CD4-positive, alpha-beta T cell treated with Interleukin-15 for 1 hour (primary cell): ENCODE results near the gene TDRKH.

Source experiments
- DNase-seq: peaks from one replicate; pipeline ENCODE4 v3.0.0-alpha.2; 2020

Gene TDRKH

DNA sequence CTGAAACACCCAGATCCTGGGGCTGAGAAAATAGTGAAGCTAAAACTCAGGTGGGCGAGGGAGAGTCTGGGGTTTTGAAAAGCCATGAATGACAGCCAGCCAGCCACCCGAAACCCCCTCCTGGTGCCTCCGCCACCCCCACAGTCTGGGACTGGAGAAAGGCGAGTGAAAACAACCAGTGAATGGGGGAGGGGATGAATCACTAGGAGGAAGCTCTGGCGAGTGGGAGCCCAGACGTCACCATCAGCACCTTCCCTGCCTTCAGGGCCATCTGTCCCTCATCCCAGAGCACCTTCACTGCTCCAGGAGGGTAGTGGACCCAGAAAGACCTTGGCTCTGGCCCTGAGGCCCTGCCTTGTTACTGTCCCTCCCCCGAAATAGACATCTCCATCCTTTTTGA is 32.1 kb upstream of the TDRKH start:
- DNase-seq, result no peak

GRCh38 chr1:151820940-151821339 is 30.6 kb upstream of the TDRKH start:
- no peak for DNase-seq

DNA sequence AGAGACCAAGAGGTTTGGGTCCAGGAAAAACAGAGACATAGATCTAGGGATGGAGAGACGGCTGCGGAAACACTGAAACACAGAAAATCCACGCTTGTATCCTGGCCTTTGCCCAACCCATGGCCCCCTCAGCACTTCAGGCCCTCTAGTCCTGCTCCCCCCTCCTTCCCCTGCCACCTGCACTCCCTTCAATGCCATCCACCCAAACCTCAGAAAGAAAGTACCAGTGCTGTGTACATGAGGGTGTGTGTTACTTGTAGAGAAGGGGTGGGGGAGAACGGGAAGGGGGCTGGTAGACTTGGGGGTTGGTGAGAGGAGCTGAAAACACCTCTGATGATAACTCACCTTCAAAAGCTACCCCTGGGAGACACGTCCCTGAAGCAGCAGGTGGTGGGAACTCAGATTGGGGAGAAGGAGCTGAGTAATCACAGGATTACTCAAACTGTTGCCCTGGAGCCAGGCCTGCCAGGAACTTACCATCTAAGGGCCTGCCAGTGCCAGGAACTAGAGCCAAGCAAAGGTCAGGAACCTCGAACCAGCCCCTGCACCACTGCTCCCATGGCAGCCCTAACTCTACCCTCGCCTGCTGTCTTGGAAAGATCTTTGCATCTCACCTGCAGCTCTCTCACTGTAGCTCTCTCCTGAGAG is 29.8 kb upstream of the TDRKH start:
- DNase-seq, result no peak

GRCh38 chr1:151819227-151819835 is 29.0 kb upstream of the TDRKH start:
- no peak for DNase-seq

DNA sequence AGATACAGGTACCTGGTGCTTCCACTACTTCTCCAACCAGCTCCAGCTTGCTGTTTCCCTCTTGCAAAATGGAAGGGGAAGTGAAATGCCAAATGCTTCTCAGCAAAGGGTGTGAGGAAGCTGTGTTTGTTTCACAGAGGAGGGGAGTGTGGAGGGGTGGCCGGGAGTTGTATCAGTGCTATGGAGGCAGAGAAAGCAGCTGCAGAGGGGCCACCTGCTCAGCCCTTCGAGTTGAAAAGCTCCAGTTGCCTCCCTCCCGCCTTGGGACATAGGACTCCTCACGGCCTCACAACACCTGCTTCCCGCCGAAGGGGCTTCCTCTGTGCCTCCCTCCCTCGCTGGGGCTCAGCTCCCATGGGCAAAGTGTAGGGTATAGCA is 27.0 kb upstream of the TDRKH start:
- DNase-seq, result no peak

DNA sequence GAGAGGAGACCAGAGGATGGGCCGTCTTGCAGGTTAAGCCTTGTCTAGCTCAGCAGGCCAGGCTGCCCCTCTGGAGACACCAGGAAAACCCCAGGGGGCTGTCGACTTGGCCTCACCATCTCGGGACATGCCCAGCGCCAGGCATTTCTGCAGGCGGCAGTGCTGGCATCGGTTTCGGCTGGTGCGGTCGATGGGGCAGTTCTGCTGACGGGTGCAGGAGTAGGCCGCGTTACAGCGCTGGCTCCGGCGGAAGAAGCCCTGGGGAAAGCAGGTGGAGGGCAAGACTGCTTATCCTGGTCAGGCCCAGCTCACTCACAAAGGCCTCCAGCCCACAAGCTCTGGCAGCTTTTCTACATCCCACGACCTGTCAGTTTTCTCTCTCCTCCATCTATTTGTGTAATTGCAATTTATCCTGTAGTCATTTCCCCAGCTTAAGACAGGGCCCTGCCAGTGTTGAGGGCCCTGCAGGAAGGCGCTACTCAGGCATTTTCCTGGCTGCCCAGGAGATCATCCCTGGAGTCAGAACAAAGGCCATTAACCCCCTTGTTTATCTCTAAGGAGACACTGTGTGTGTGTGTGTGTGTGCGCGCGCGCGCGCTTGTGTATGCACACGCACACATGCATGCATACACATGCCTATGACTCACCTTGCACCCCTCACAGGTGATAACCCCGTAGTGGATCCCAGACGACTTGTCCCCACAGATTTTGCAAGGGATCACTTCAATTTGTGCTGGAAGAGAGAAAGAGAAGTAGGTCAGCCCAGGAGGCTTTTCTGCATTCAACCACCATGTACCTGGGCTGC is 26.4 kb upstream of the TDRKH start:
- no peak for DNase-seq

DNA sequence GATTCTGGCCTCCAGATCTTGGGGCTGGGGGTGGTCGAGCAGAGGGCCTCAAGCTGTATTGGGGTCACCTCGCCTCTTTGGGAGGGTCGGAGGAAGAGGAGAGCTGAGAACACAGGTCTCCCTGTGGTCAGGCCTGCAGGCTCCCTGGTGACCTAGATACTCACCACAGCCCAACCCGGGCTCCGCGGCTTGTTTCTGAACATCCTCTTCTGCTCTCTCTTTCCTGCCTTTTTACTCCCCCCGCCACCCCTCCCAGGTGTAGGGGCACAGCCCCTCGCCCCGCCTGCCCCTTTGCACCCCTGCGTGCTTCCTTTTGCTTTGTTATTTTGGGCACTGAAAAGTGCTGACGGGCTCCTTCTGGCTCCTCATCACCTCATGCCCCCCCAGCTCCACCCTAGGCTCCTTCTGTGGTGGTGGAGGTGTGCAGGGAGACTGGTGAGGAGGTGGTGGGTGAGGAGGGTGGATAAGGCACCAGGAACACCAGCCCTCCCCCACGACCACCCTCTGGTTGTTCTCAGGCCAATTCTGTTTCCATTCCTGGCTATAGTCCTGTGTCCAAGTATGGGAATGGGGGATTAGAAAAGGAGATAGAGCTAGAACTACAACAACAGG is 25.5 kb upstream of the TDRKH start:
- DNase-seq, result peak; percentile 53

DNA sequence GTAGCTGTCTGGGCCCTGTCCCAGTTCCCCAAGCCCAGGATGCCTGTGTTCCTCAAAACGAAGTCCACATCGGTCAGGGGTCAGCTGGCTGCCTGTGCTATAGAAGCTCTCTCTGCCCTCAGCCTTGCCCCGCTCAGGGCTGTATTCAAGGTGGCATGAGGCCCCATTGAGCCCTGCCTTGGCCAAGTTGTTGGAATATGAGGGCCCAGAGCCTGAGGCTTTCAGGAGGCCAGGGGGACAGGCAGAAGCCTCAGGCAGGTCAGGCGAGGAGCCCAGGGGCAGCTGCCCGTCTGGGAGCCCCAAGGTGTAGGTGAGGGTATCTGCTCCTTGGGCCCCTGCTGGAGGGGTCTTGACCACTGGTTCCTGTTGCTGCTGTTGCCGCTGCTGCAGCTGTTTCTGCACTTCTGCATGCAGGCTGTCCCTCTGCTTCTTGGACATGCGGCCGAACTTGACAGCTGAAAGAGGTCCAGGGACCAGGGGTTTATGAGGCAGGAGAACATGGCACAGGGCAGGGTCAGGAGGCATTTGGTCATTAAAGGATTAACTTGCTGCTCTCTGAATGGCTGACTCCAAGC is 24.8 kb upstream of the TDRKH start:
- DNase-seq, result no peak

GRCh38 chr1:151814426-151814825 is 24.1 kb upstream of the TDRKH start:
- DNase-seq, result no peak

DNA sequence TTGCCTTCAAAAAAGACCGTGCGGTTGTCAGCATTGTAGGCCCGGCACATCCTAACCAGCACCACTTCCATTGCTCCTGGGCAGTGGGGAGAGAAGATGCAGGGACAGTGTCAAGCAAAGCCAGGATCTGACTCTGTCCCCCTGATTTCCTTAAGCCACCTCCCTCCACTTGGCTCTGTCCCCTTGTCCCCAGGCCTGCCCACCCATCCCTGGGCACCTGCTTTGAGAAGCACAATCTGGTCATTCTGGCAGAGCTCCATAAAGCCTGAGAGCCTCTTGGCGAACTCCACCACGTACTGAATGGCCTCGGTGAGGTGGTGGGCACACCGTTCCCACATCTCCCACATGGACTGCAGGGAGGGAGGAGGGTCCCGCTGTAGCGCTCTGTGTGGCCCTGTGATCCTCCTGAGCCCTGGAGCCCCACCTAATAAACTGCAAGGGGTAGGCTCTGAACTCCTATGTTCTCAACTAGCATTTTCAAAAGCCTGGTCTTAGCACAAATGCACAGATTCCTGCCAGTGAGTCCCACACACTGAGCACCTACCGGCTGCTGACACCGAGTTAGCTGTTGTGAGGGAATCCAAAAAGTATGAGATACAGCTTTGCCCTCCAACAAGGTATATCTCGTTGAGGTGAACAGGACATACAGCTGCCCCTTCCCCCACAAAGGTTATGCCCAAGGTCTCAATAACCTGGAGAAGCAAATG is 23.1 kb upstream of the TDRKH start:
- no peak for DNase-seq

DNA sequence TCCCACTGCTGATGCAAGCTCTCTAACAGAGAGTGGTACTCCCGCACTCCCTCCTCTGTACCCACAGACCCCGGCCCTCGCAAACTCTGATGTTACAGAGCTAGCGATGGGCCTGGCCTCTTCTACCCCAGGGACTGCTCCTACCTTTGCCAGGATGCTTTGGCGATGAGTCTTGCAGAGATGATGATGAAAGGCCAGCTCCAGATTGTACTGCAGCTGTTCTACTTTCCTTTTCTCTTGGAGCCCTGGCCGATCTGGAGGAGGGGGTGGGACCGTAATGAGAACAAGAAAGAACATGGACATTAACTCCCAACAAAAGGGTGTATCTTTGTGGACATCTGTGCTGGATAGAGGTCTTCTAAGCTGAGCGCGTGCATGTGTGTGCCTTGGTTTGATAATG is 20.9 kb upstream of the TDRKH start:
- no peak for DNase-seq

DNA sequence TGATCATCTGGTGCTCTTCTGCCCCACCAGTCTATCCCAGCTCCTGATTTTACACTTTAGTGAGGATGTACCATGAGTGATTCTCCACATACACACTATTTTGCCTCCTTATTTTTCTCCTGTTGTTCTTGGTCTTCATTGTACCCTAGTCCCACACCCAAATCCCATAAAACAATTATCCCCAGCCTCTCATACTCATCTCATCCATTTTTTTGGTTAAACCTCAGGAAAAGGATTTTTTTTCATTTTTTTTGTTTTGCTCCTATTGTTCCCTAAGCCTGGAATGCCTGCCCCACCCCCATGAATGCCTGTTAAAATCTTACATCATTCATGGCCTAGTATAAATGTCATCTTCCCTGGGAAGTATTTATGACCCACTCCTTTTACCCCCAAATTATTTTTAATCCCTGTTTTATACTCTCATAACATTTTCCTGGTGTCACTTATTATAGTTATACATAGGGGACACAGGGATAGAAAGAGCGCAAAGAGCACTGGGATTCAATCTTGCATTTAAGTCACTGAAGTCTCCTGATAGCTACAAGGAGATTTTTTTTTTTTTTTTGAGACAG is 19.8 kb upstream of the TDRKH start:
- DNase-seq, result no peak

GRCh38 chr1:151809290-151809984 is 19.1 kb upstream of the TDRKH start:
- no peak for DNase-seq

DNA sequence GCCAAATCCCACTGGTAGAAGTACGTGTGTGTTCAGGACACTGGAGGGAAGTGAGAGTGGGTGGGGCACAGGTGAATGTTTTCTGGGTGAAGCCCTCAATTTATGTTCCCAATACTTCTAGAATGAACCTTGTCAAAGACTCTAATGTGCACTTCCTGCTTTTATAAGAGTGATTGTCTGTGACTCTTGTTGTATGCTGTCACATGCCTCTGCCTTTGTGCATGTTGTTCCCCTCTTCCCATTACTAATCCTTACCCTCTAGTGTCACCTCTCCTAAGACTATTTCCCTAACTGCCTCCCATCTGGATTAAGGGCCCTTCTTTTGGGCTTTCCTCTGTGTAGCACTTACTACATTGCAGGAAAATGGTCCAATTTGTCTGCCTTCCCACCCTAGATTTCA is 17.5 kb upstream of the TDRKH start:
- DNase-seq, result no peak

- no peak for DNase-seq
Observed at GRCh38 chr1:151807131-151807530, 16.8 kb upstream of the TDRKH start.

DNA sequence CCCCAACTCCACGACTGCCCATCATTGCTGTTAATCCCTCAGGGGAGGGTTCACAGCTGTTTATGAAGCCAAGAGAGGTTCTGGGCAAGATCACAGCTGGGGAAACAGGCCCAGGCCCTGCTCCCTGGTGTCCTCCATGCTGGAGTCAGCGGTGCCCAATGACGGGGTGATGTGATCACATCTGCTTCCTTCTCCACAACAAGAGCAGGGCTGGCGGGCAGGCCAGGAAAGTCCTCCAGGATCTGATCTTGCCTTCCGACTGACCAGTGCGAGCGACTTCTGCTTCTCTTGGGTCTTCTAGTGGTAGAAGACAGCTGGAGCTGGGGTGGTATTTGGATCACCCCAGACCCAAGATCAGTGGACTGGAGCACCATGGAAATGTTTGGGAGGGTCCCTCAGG is 15.9 kb upstream of the TDRKH start:
- no peak for DNase-seq

DNA sequence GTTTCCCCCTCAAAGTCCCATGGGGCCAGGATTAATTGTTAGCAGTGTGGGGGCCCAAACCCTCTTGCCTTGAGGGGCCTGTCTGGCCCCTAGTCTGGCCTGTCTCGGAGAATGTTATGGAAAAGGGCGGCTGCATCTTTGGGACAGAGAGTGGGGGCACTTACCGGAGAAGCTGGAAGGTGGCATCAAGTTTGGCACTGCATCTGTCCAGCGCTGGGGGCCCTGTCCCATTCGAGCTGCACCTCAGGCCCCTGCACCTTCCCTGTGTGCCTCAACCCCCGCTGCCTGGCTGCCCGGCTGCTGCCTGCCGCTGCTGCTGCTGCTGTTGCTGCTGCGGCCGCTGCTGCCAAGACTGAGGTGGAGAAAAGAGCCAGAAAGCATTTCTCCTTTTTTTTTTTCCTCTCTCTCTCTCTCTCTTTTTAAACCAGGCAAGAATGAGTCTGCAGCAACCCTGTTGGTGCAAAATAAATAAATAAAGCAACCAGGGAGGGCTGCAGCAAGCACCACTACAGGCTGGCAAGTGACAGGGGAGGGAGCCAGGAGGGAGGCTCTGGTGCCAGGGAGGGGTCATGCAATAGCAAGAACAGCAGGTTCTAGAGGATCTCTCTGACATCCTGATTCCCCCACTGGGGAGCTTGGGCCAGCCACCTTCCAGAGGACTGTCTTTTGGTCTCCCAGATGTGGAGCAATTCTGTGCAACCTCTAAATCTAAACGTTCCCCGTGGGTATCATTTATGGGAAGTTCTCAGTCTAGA is 14.9 kb upstream of the TDRKH start, which contains the start of gene LINGO4:
Gene LINGO4 (minus strand): TSS at position 354 of the 755 bp plus-strand sequence. CDS start 2,715 bp downstream, outside the sequence.
- no peak for DNase-seq

DNA sequence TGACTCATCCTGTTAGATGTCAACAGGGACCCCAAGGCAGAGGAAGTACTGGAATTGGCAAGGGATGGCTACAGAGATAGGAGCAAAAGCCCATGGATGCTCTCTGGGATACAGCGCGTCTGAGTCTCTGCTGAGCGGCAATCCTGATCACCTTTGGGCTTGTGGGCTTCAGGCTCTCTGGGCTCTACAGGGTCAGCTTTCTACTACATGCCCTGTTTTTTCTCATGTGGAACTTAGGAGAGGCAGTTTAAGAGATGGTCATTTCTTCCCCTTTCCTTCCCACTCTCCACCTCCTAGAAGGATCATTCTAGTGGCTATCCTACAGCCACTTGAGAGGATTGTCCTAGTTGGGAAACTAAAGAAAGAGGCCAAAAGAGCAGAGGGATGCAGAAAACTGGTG is 13.6 kb upstream of the TDRKH start:
- DNase-seq, result no peak

DNA sequence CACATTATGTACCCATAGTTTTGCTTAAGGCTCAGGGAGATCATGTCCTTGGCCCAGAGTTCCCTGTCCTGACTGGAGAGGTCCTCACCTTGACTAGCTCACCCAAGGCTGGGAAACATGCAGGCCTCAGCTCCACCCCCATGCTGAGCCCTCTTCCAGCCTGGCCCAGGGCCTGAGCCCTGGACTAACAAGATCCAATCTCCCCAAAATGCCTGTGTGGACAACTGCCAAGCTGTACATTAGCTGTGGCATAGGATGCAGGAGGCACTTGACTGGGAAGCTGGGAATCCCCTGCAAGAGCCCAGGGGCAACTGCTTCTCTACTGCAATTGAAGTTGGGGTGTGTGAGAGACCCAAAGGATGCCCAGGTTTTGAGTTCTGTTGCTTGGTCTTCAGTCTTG is 12.9 kb upstream of the TDRKH start:
- no peak for DNase-seq

GRCh38 chr1:151802372-151802771 is 12.1 kb upstream of the TDRKH start:
- DNase-seq, result no peak

GRCh38 chr1:151801846-151802245 is 11.5 kb upstream of the TDRKH start:
- DNase-seq, result no peak
